Measurements from ENCODE around the gene TNNI3K.

- TF ChIP-seq CTCF (IDR thresholded peaks at IDR 0.05) = no peak
- TF ChIP-seq POLR2A (IDR thresholded peaks at IDR 0.05) = no peak
These were observed 105.5 kb downstream of the TNNI3K start for GRCh38 chr1:74340656-74341055.
